ENCODE data around the gene SLC1A3.
A peak's percentile ranks its signal among the peaks of the same experiment; 100 is the strongest.

The SLC1A3 gene

DNA sequence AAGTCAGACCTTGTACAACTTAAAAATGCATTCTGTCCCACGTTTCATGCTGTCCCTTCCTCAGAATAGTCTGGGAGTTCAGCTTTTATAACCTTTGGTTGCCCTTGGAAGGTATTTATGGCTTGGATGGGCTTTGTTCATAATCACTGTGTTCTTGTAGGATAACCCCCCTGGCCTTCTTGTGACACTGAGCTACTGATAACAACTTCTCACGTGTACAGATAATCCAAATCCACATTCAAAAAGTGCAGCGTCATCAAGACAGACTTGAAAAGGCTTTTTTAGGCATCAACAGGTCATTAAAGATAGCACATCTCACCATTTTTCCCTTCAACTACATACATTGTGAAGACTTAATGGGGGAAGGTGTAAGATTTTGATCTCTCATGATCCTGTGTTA lies 42.0 kb downstream of the SLC1A3 start:
- no peaks in the 10 kb centered on the region for H3K36me3 ChIP-seq (ENCODE audit: insufficient read depth, low read length)
- peaks cover 11% of the 10 kb centered on the region for H3K4me1 ChIP-seq (ENCODE audit: control insufficient read depth, insufficient read depth, low read length)
- H3K9ac ChIP-seq (ENCODE audit: low read depth, low read length) = no peak overlapping the region

DNA sequence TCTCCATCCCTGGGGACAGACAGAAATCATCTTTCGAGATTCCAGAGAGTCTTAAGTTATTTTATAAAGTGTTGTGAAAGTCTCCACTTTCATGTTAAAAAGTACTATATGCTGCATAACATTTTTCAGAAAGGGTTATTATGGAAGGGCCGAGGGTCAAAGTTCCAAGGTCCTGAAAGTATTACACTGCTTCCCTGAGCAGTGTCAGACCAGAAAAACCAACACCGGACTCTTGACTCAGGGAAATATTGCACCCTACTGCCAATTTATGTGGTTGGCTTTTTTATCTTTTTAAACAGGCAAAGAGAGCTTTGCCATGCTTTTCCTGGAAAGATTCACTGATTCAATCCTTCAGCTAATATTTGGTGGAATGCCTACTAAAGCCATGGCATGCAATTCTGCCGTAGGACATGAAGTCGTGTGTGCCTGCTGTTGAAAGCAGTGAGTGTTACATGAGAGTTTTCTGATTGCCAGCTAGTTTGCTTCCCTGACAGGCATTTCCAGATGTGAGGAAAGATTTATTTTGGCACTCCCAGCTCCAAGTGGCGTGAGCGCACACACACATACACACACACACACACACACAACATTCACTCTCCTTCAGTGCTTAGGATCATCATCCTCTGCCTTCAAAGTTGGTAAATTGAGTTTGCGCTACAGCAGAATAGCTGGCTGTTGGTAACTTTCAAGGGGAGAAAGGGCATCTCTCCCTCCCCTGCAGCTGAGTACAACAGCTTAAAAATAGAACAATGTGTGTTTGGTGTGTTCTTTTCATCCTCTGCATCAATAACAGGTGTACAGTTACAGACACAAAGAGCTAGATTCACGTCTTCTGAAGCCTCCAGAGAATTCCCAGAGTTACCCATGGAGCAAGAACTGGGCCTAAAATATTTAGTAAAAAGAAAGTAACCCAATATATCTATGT lies 45.6 kb downstream of the SLC1A3 start:
- Histone ChIP-seq H3K9ac (ENCODE audit: low read depth, low read length) (no peak overlapping the region), H3K36me3 (ENCODE audit: insufficient read depth, low read length) (no peaks in the 10 kb centered on the region), H3K4me1 (ENCODE audit: control insufficient read depth, insufficient read depth, low read length) (peaks cover 16% of the 10 kb centered on the region), H3K9me3 (replicated peaks; ENCODE audit: low read length) (no peaks in the 10 kb centered on the region), H3K27me3 (ENCODE audit: control insufficient read depth, insufficient read depth, low read length) (no peaks in the 10 kb centered on the region), H3K4me2 (ENCODE audit: low read length) (no peak overlapping the region), H3K4me3 (ENCODE audit: low read length) (no peak overlapping the region)

More for the DNA sequence above, 42.0 kb downstream of the SLC1A3 start:
- no peak overlapping the region for H3K4me2 ChIP-seq (ENCODE audit: low read length)
- H3K9me3 ChIP-seq (replicated peaks; ENCODE audit: low read length) = no peaks in the 10 kb centered on the region
- no peaks in the 10 kb centered on the region for H3K27me3 ChIP-seq (ENCODE audit: control insufficient read depth, insufficient read depth, low read length)
- H3K4me3 ChIP-seq (ENCODE audit: low read length) = no peak overlapping the region

DNA sequence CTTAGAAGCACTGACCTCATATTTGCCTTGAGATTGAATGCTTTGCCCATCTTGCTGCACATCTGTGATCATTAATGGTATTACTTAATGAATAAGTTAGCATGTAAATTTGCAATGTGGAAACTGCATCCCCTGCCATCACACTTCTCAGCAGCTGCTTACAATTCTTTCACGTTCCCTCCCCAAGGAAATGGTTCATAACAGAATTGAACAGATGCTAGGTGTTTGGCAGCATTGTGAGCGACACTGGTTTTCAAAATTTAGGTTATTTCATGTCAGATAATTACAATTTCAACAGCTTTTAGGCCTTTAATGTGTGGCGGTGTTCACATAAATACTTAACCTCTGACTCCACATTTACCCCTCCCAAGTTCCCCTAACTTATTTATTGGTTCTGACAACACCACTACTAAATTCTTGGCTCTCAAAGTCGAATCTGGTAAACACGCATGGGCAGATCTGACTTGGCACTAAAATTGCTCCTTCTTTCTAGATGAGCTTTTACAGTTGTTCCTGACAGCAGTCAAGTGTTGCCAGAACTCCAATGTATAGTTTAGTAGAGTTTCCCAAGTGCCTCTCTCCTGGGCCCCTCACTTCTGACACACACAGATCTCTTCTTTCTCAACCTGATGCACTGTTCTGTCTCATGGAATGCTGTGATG lies 46.8 kb downstream of the SLC1A3 start:
- H3K36me3 ChIP-seq (ENCODE audit: insufficient read depth, low read length) = no peaks in the 10 kb centered on the region
- H3K27me3 ChIP-seq (ENCODE audit: control insufficient read depth, insufficient read depth, low read length) = no peaks in the 10 kb centered on the region
- H3K9ac ChIP-seq (ENCODE audit: low read depth, low read length) = no peak overlapping the region
- H3K4me3 ChIP-seq (ENCODE audit: low read length) = no peak overlapping the region
- H3K4me2 ChIP-seq (ENCODE audit: low read length) = no peak overlapping the region
- no peaks in the 10 kb centered on the region for H3K9me3 ChIP-seq (replicated peaks; ENCODE audit: low read length)
- peaks cover 25% of the 10 kb centered on the region for H3K4me1 ChIP-seq (ENCODE audit: control insufficient read depth, insufficient read depth, low read length)

DNA sequence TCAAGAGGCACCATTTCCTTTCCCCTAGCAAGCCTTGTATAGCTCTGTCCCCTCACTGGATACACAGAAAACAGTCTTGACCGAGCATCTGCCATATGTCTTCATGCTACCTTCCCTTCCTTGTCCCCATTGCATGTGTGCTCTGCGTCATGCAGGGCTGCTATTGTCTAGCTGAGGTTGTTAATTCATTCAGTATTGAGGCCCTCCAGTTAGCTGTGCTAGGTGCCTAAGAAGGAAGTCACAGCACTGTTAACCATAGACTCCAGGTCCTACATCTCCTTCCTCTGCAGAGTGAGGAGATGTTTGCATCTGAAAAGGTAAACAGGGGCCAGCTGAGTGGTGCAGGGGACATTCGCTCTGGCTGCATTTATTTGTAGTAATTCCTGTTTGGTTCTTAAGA lies 48.2 kb downstream of the SLC1A3 start:
- Histone ChIP-seq H3K9me3 (replicated peaks; ENCODE audit: low read length) (no peaks in the 10 kb centered on the region), H3K9ac (ENCODE audit: low read depth, low read length) (no peak overlapping the region), H3K4me2 (ENCODE audit: low read length) (no peak overlapping the region), H3K36me3 (ENCODE audit: insufficient read depth, low read length) (no peaks in the 10 kb centered on the region), H3K4me3 (ENCODE audit: low read length) (no peak overlapping the region), H3K4me1 (ENCODE audit: control insufficient read depth, insufficient read depth, low read length) (peaks cover 34% of the 10 kb centered on the region), H3K27me3 (ENCODE audit: control insufficient read depth, insufficient read depth, low read length) (no peaks in the 10 kb centered on the region)

DNA sequence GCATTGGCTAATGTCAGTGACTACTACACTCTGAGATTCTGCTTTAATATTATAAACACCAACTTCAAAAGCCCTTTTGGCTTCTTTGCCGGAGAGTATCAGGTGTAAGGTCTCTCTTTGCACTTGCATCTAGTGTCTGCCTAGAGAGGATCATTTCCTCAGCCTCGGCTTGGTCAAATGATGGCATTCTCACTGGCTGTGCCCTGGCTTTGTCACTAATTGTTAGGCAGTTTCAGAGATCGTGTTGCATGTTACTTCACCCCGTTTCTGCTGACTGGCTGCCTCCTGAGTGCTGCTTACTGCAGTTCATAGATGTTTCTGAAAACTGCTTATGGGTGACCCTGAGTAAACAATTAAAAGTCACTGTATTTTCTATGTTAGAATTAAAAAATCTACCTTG lies 48.8 kb downstream of the SLC1A3 start:
- H3K4me2 ChIP-seq (ENCODE audit: low read length) = no peak overlapping the region
- no peaks in the 10 kb centered on the region for H3K9me3 ChIP-seq (replicated peaks; ENCODE audit: low read length)
- H3K36me3 ChIP-seq (ENCODE audit: insufficient read depth, low read length) = no peaks in the 10 kb centered on the region
- H3K27me3 ChIP-seq (ENCODE audit: control insufficient read depth, insufficient read depth, low read length) = no peaks in the 10 kb centered on the region
- H3K4me3 ChIP-seq (ENCODE audit: low read length) = no peak overlapping the region
- peaks cover 34% of the 10 kb centered on the region for H3K4me1 ChIP-seq (ENCODE audit: control insufficient read depth, insufficient read depth, low read length)
- H3K9ac ChIP-seq (ENCODE audit: low read depth, low read length) = no peak overlapping the region

DNA sequence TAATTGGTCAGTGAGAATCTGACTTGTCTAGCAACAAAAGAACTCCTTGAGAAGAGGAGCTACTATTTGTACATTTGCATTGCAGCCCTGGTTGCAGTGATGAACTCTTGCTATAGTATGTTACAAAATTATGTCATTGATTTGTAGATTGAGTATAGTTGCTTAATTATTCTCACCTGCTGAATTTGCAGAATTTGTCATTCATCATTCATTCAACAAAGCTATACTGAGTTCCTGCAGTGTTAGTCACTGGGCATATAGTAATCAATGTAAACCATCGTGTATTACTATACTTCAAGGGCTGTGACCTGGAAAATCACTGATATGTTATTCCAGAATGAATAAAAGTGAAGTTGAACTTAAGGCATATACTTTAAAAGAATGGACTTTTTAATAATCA lies 50.1 kb downstream of the SLC1A3 start:
- Histone ChIP-seq H3K4me2 (ENCODE audit: low read length) (no peak overlapping the region), H3K36me3 (ENCODE audit: insufficient read depth, low read length) (no peaks in the 10 kb centered on the region), H3K27me3 (ENCODE audit: control insufficient read depth, insufficient read depth, low read length) (no peaks in the 10 kb centered on the region), H3K9ac (ENCODE audit: low read depth, low read length) (no peak overlapping the region), H3K9me3 (replicated peaks; ENCODE audit: low read length) (no peaks in the 10 kb centered on the region), H3K4me1 (ENCODE audit: control insufficient read depth, insufficient read depth, low read length) (peaks cover 34% of the 10 kb centered on the region), H3K4me3 (ENCODE audit: low read length) (no peak overlapping the region)

DNA sequence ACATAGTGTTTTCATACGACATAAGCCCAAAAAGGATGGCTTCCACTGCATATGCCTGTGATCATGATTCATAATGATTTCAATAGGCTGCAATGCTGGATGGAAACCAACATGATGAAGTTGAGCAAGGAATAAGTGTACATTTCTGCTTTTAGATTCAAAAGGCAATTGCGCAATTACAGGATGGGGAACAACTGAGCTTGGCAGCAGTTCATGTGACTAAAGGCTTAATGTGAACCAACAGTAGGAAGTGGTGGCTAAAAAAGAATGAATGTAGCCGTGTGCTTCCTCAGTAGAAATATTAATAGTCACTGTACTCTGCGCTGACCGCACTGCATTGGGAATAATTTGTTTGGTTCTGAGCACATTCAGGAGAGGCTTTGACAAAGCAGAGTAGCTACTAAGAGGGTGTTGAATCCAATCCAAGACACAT lies 51.2 kb downstream of the SLC1A3 start:
- H3K27me3 ChIP-seq (ENCODE audit: control insufficient read depth, insufficient read depth, low read length) = no peaks in the 10 kb centered on the region
- no peaks in the 10 kb centered on the region for H3K36me3 ChIP-seq (ENCODE audit: insufficient read depth, low read length)
- peak overlapping the region; percentile 72 for H3K9ac ChIP-seq (ENCODE audit: low read depth, low read length)
- peak overlapping the region; percentile 64 for H3K4me2 ChIP-seq (ENCODE audit: low read length)
- H3K4me1 ChIP-seq (ENCODE audit: control insufficient read depth, insufficient read depth, low read length) = peaks cover 28% of the 10 kb centered on the region
- H3K4me3 ChIP-seq (ENCODE audit: low read length) = peak overlapping the region; percentile 27
- no peaks in the 10 kb centered on the region for H3K9me3 ChIP-seq (replicated peaks; ENCODE audit: low read length)

DNA sequence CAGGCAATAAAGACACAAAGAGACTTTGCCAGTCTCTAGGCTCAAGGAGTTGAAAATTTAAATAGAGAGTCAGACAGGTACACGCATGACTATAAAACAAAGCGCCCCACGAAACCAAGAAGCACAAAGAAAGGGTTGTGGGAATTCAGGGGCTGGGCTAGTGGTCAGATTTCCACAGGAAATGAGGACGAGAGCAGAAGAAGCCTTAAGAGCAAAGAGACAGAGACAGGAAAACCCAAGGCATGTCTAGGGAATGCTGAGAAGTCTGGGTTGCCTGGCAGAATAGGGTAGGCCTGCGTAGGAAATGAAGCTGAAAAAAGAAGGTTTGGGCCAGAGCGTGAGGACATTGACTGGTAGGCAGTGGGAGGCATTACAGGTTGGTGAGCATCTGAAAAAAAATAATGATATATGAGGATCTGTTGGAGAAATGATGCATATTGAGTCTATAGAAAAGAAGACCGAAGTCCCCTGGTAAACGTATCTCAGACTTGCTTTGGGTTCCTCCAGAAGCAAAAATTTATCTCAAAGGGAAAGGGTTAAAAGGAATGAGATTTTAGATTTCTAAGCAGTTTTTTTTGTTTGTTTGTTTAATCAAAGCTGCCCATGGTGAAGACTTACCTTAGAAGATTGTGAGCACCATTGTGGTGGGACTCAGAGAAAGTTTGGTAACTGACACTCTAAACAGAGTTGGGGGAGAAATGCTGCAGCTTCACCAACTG lies 51.8 kb downstream of the SLC1A3 start:
- Histone ChIP-seq H3K9me3 (replicated peaks; ENCODE audit: low read length) (no peaks in the 10 kb centered on the region), H3K36me3 (ENCODE audit: insufficient read depth, low read length) (no peaks in the 10 kb centered on the region), H3K4me1 (ENCODE audit: control insufficient read depth, insufficient read depth, low read length) (peaks cover 28% of the 10 kb centered on the region), H3K9ac (ENCODE audit: low read depth, low read length) (peak overlapping the region; percentile 72), H3K4me2 (ENCODE audit: low read length) (peak overlapping the region; percentile 64), H3K4me3 (ENCODE audit: low read length) (peak overlapping the region; percentile 27), H3K27me3 (ENCODE audit: control insufficient read depth, insufficient read depth, low read length) (no peaks in the 10 kb centered on the region)

DNA sequence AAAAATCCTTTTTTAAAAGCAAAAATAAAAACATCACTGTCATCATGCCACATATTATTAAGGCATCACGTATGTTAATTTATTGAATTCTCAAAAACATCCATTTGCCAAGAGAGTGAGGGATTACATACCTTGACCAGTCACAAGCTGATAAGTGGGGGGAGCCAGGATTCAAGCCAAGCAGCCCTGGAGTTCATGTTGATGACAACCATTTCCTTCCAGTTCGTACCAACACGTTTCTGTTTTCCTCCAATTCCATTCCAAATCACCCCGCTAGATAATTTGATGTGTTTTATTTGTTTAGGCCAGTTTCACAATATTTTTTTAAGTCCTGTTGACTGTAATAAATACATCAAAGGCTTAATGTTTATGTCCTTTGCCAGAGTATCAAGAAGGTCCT lies 53.0 kb downstream of the SLC1A3 start:
- Histone ChIP-seq H3K27me3 (ENCODE audit: control insufficient read depth, insufficient read depth, low read length) (no peaks in the 10 kb centered on the region), H3K9ac (ENCODE audit: low read depth, low read length) (no peak overlapping the region), H3K4me3 (ENCODE audit: low read length) (no peak overlapping the region), H3K4me2 (ENCODE audit: low read length) (no peak overlapping the region), H3K36me3 (ENCODE audit: insufficient read depth, low read length) (no peaks in the 10 kb centered on the region), H3K4me1 (ENCODE audit: control insufficient read depth, insufficient read depth, low read length) (peaks cover 28% of the 10 kb centered on the region), H3K9me3 (replicated peaks; ENCODE audit: low read length) (no peaks in the 10 kb centered on the region)

DNA sequence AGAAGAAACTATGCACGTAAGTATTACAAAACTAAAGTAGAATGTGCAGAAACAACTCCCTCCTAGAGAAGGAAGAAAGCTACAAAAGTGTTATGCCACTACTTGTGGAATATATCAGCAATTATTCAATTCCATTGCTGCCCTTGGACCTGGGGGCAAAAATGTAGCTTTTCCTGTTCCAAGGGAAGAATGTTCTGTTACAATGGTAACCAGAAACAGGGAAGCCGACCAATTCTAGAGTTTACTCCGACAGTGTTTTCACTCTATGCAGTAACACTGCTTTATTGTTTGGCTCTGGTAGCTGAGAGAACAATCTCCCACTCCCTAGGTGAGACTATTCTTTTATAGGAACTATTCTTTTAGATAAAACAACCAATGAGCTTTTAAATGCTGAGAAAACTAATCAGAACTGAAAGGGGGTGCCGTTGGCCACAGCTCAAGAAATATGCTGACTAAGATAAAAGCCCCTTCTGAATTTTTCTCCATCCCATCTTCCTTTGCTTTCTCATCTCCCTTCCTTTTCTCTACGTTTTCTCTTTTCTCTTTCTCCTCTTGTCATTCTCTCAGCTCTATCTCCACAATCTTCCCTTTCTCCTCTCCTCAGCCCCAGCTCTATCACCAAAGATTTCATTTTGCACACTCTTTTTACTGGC lies 54.1 kb downstream of the SLC1A3 start:
- Histone ChIP-seq H3K9me3 (replicated peaks; ENCODE audit: low read length) (no peaks in the 10 kb centered on the region), H3K4me2 (ENCODE audit: low read length) (no peak overlapping the region), H3K4me3 (ENCODE audit: low read length) (no peak overlapping the region), H3K27me3 (ENCODE audit: control insufficient read depth, insufficient read depth, low read length) (no peaks in the 10 kb centered on the region), H3K9ac (ENCODE audit: low read depth, low read length) (no peak overlapping the region), H3K4me1 (ENCODE audit: control insufficient read depth, insufficient read depth, low read length) (peaks cover 28% of the 10 kb centered on the region), H3K36me3 (ENCODE audit: insufficient read depth, low read length) (no peaks in the 10 kb centered on the region)
